WTC11 (cell line): Measurements from ENCODE around the gene DCLK2. TPM values are rescaled to one million over a fixed set of nuclear protein-coding genes. Genes with fewer than 3 reads are reported as not detected.

Source experiments
- ATAC-seq: fragments of 200-7000 bp; cut with Tn5 transposase; 2 replicates; pipeline ENCODE4 v1.10.0; 2021; ENCODE audit warnings: mild to moderate bottlenecking, moderate library complexity
- CTCF ChIA-PET: fragments of 300-600 bp; sonication (Branson Sonifier 250); formaldehyde crosslinking; loops from one replicate; lab custom pipeline; 2021; ENCODE audit warnings: antibody characterized with exemption; lab: Charles Lee
- POLR2A ChIA-PET: fragments of 350-600 bp; sonication (Branson Sonifier 250); formaldehyde crosslinking; loops from one replicate; lab custom pipeline; 2021; ENCODE audit warnings: antibody characterized with exemption; lab: Charles Lee
- DNase-seq: peaks from one replicate; pipeline ENCODE4 v3.0.0; 2021; ENCODE audit warnings: low spot score
- H3K27ac Mint-ChIP-seq: 2 replicates; pipeline ENCODE4 v1.8.0; 2021; ENCODE audit warnings: mixed read lengths
- H3K27me3 Mint-ChIP-seq: 2 replicates; pipeline ENCODE4 v1.8.0; 2021; ENCODE audit warnings: low read depth, mild to moderate bottlenecking, moderate library complexity, mixed read lengths
- H3K36me3 Mint-ChIP-seq: 2 replicates; pipeline ENCODE4 v1.8.0; 2021; ENCODE audit warnings: mixed read lengths
- H3K4me1 Mint-ChIP-seq: 2 replicates; pipeline ENCODE4 v1.8.0; 2022; ENCODE audit warnings: mixed read lengths
- H3K4me3 Mint-ChIP-seq: 2 replicates; pipeline ENCODE4 v1.8.0; 2021; ENCODE audit warnings: mild to moderate bottlenecking, moderate library complexity, mixed read lengths
- H3K9me3 Mint-ChIP-seq: 2 replicates; pipeline ENCODE4 v1.8.0; 2021; ENCODE audit warnings: mixed read lengths
- AFF4 ChIP-seq: sonication (generic); formaldehyde crosslinking; IDR thresholded peaks from 2 replicates; pipeline ENCODE4 v1.8.1; 2023; ENCODE audit warnings: mild to moderate bottlenecking, missing genetic modification reagents, borderline replicate concordance
- ATF6 ChIP-seq: sonication (generic); formaldehyde crosslinking; IDR thresholded peaks from 2 replicates; pipeline ENCODE4 v1.8.1; 2023; ENCODE audit warnings: mild to moderate bottlenecking, missing genetic modification reagents
- CDX4 ChIP-seq: fragments of 250-450 bp; sonication (Bioruptor Pico); IDR thresholded peaks from 2 replicates; pipeline ENCODE4 v1.9.0; 2021; ENCODE audit warnings: moderate library complexity, mild to moderate bottlenecking, inconsistent platforms, borderline replicate concordance
- ELF4 ChIP-seq: sonication (generic); formaldehyde crosslinking; IDR thresholded peaks from 2 replicates; pipeline ENCODE4 v1.8.1; 2022; ENCODE audit warnings: low read depth, mild to moderate bottlenecking, moderate library complexity, missing genetic modification reagents
- ESRRA ChIP-seq: sonication (generic); formaldehyde crosslinking; IDR thresholded peaks from 2 replicates; pipeline ENCODE4 v1.8.1; 2022; ENCODE audit warnings: mild to moderate bottlenecking, missing genetic modification reagents, borderline replicate concordance
- ETV6 ChIP-seq: sonication (generic); formaldehyde crosslinking; IDR thresholded peaks from 2 replicates; pipeline ENCODE4 v1.8.1; 2022; ENCODE audit warnings: mild to moderate bottlenecking, missing genetic modification reagents
- FOXJ3 ChIP-seq: sonication (generic); formaldehyde crosslinking; IDR thresholded peaks from 2 replicates; pipeline ENCODE4 v1.9.0; 2021; ENCODE audit warnings: missing genetic modification reagents, mild to moderate bottlenecking, borderline replicate concordance
- FOXK1 ChIP-seq: sonication (generic); formaldehyde crosslinking; IDR thresholded peaks from 2 replicates; pipeline ENCODE4 v1.8.0; 2022; ENCODE audit warnings: mild to moderate bottlenecking, moderate library complexity, missing genetic modification reagents
- FOXP1 ChIP-seq: sonication (generic); formaldehyde crosslinking; IDR thresholded peaks from 2 replicates; pipeline ENCODE4 v1.8.0; 2022; ENCODE audit warnings: missing genetic modification reagents, mild to moderate bottlenecking, moderate library complexity, borderline replicate concordance
- JUN ChIP-seq: sonication (generic); formaldehyde crosslinking; IDR thresholded peaks from 2 replicates; pipeline ENCODE4 v1.8.0; 2023; ENCODE audit warnings: mild to moderate bottlenecking, missing genetic modification reagents
- MAX ChIP-seq: sonication (generic); formaldehyde crosslinking; IDR thresholded peaks from 2 replicates; pipeline ENCODE4 v1.8.0; 2022; ENCODE audit warnings: mild to moderate bottlenecking, missing genetic modification reagents
- NR2C2 ChIP-seq: sonication (generic); formaldehyde crosslinking; IDR thresholded peaks from 2 replicates; pipeline ENCODE4 v1.8.0; 2022; ENCODE audit warnings: mild to moderate bottlenecking, missing genetic modification reagents
- NR3C1 ChIP-seq: sonication (generic); formaldehyde crosslinking; conservative IDR thresholded peaks from 2 replicates; pipeline ENCODE4 v1.8.1; 2023; ENCODE audit warnings: low read depth, mild to moderate bottlenecking, missing genetic modification reagents
- RORB ChIP-seq: fragments of 250-450 bp; sonication (Bioruptor Pico); IDR thresholded peaks from 2 replicates; pipeline ENCODE4 v1.9.0; 2021; ENCODE audit warnings: mild to moderate bottlenecking
- TCF7 ChIP-seq: sonication (generic); formaldehyde crosslinking; IDR thresholded peaks from 2 replicates; pipeline ENCODE4 v1.8.0; 2022; ENCODE audit warnings: mild to moderate bottlenecking, low read depth, missing genetic modification reagents, moderate library complexity
- TP53 ChIP-seq: sonication (generic); formaldehyde crosslinking; IDR thresholded peaks from 2 replicates; pipeline ENCODE4 v1.8.1; 2023; ENCODE audit warnings: mild to moderate bottlenecking, missing genetic modification reagents
- ZNF396 ChIP-seq: fragments of 250-450 bp; sonication (Bioruptor Pico); IDR thresholded peaks from 2 replicates; pipeline ENCODE4 v1.8.0; 2021; ENCODE audit warnings: mild to moderate bottlenecking, moderate library complexity, borderline replicate concordance
- total RNA-seq: library from RNA; stranded (reverse); gene quantifications from 3 replicates; pipeline ENCODE4 v1.2.3, GENCODE V29; 2021
- TF ChIP-seq, protein P1 (sequence below): fragments of 250-450 bp; sonication (Bioruptor Pico); IDR thresholded peaks from 2 replicates; pipeline ENCODE4 v1.9.0; 2021; ENCODE audit warnings: mild to moderate bottlenecking

DCLK2 gene
- total RNA-seq, 1 experiment from 2014 or later: 0.17 TPM

DNA sequence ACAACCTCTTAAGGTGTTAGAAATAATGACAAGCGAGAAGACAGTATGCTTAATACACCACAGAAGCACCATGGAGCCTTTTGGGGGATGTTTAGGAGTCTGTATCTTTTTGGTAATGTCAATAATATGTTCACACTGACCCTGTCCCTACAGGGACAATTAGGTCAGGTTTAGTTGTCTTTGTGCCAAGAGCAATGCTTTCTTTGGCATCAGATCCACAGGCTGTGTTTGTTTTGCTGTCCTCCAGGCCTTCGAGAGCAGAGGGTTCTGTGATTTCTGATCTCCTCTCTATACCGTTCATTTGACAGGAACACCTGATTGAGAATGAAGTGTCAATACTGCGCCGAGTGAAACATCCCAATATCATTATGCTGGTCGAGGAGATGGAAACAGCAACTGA, 153.8 kb downstream of the DCLK2 start:
- peaks cover 4% of the 10 kb centered on the region; the same call in 1 of the 2 replicates for H3K9me3 Mint-ChIP-seq
- ChIA-PET CTCF (no interaction called here), POLR2A (no interaction called here)
- DNase-seq: no peak
- no peak overlapping the region for H3K27ac Mint-ChIP-seq
- no peak for ATAC-seq
- H3K4me3 Mint-ChIP-seq: no peak overlapping the region
- H3K27me3 Mint-ChIP-seq: no peaks in the 10 kb centered on the region; the same call in 1 of the 2 replicates
- TF ChIP-seq FOXP1 (CRISPR knock-in tag): no peak
- no peak for TF ChIP-seq ELF4 (CRISPR knock-in tag)
- TF ChIP-seq TP53 (CRISPR knock-in tag): no peak
- no peak for TF ChIP-seq CDX4 (CRISPR knock-in tag)
- TF ChIP-seq ATF6 (CRISPR knock-in tag): no peak
- no peak for TF ChIP-seq AFF4 (CRISPR knock-in tag)
- TF ChIP-seq ZNF396: no peak
- no peak for TF ChIP-seq FOXJ3 (CRISPR knock-in tag)
- TF ChIP-seq, protein P1, sequence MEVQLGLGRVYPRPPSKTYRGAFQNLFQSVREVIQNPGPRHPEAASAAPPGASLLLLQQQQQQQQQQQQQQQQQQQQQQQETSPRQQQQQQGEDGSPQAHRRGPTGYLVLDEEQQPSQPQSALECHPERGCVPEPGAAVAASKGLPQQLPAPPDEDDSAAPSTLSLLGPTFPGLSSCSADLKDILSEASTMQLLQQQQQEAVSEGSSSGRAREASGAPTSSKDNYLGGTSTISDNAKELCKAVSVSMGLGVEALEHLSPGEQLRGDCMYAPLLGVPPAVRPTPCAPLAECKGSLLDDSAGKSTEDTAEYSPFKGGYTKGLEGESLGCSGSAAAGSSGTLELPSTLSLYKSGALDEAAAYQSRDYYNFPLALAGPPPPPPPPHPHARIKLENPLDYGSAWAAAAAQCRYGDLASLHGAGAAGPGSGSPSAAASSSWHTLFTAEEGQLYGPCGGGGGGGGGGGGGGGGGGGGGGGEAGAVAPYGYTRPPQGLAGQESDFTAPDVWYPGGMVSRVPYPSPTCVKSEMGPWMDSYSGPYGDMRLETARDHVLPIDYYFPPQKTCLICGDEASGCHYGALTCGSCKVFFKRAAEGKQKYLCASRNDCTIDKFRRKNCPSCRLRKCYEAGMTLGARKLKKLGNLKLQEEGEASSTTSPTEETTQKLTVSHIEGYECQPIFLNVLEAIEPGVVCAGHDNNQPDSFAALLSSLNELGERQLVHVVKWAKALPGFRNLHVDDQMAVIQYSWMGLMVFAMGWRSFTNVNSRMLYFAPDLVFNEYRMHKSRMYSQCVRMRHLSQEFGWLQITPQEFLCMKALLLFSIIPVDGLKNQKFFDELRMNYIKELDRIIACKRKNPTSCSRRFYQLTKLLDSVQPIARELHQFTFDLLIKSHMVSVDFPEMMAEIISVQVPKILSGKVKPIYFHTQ (CRISPR knock-in tag): no peak
- TF ChIP-seq JUN (CRISPR knock-in tag): no peak
- TF ChIP-seq FOXK1 (CRISPR knock-in tag): no peak
- TF ChIP-seq NR2C2 (CRISPR knock-in tag): no peak
- no peak for TF ChIP-seq ESRRA
- no peaks in the 10 kb centered on the region for H3K36me3 Mint-ChIP-seq
- peaks cover 33% of the 10 kb centered on the region for H3K4me1 Mint-ChIP-seq

DNA sequence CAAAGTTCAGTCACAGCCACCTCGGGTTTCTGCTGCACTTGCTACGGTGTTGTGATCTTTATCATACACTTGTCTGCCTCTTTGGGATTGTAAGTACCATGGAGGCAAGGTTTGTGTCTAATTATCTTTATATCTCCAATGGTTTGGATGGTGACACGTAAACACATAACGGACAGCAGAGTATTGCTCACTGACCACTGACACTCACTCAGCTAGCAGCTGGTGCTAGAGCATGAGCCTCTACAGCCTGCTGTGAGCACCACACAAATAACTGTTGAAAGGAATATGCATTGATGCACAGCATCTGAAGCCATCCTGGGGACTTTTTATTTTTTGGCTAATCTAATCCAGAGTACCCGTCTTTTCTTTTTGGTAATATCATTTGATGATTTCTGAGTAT, 156.0 kb downstream of the DCLK2 start:
- no peak for TF ChIP-seq MAX (CRISPR knock-in tag)
- TF ChIP-seq TCF7 (CRISPR knock-in tag): no peak
- TF ChIP-seq NR3C1 (CRISPR knock-in tag): no peak
- TF ChIP-seq, protein P1 (CRISPR knock-in tag): no peak
- no peak for TF ChIP-seq ETV6 (CRISPR knock-in tag)
- no peak for TF ChIP-seq RORB (CRISPR knock-in tag)
- POLR2A ChIA-PET: no interaction called here
- CTCF ChIA-PET: no interaction called here
- no peak for DNase-seq
- Mint-ChIP-seq H3K9me3 (peaks cover 4% of the 10 kb centered on the region; the same call in 1 of the 2 replicates), H3K36me3 (no peaks in the 10 kb centered on the region), H3K27me3 (no peaks in the 10 kb centered on the region), H3K4me3 (no peak overlapping the region), H3K27ac (no peak overlapping the region), H3K4me1 (peaks cover 26% of the 10 kb centered on the region)
- ATAC-seq: no peak
